Prostate gland (tissue), 2 donors: ENCODE measurements around the gene AP5B1. TPM values are rescaled to one million over a fixed set of nuclear protein-coding genes. Genes with fewer than 3 reads are reported as not detected.

Source experiments
- DNase-seq: peaks from one replicate; pipeline ENCODE4 v3.0.0-alpha.2; 2019; ENCODE audit warnings: low spot score
- H3K27ac ChIP-seq, 2 donors: fragments of 200-600 bp; sonication (generic); 2 replicates each; pipeline ENCODE4 v1.5.1; 2017 to 2019
- H3K27me3 ChIP-seq: fragments of 200-600 bp; sonication (generic); replicated peaks from 2 replicates; pipeline ENCODE4 v1.5.1; 2019; ENCODE audit not compliant: insufficient read depth
- H3K36me3 ChIP-seq, 2 donors: fragments of 200-600 bp; sonication (generic); 1 replicate in 1 of 2; 2 replicates in 1 of 2; pipeline versions ENCODE4 v1.5.1 to v1.8.1; 2017 to 2019
- H3K4me1 ChIP-seq: fragments of 200-600 bp; sonication (generic); replicated peaks from 2 replicates; pipeline ENCODE4 v1.5.1; 2019
- H3K4me3 ChIP-seq, 2 donors: fragments of 200-600 bp; sonication (generic); 2 replicates each; pipeline ENCODE4 v1.5.1; 2017 to 2019
- H3K9me3 ChIP-seq: fragments of 200-600 bp; sonication (generic); 2 replicates; pipeline ENCODE4 v1.5.1; 2017
- CTCF ChIP-seq, 4 experiments: fragments of 200-600 bp in 2 of 4; fragments of 450-650 bp in 2 of 4; sonication (generic) in 2 of 4; IDR thresholded peaks; 1 replicate in 3 of 4; 2 replicates in 1 of 4; pipeline ENCODE4 v1.5.1; 2016 to 2019; ENCODE audit warnings: antibody characterized with exemption in 4 of 4, mild to moderate bottlenecking in 2 of 4, moderate library complexity in 2 of 4
- POLR2A ChIP-seq: fragments of 450-650 bp; IDR thresholded peaks from one replicate; pipeline ENCODE4 v1.6.1; 2016; ENCODE audit warnings: antibody characterized with exemption, mild to moderate bottlenecking
- POLR2AphosphoS5 ChIP-seq: sonication (generic); formaldehyde crosslinking; IDR thresholded peaks from one replicate; pipeline ENCODE4 v1.6.1; 2017; ENCODE audit warnings: antibody characterized with exemption
- WGBS: methylation state at CpG from one replicate; pipeline ENCODE4 v1.1.5; 2018; 5-methylcytosine and 5-hydroxymethylcytosine counted together
- intact Hi-C: fragments of 100-400 bp; cut with DNase I; formaldehyde crosslinking; loops from one replicate; pipeline ENCODE4 v1.14.2; 2022
- total RNA-seq, 2 donors: library from RNA; depleted of rRNA; stranded (reverse); fragments of >200 nt; gene quantifications; one replicate each; pipeline ENCODE4 v1.1.0, GENCODE V29; 2016

The AP5B1 gene
- total RNA-seq, 2 donors from 2014 or later = 15.4 to 18.8 TPM

DNA sequence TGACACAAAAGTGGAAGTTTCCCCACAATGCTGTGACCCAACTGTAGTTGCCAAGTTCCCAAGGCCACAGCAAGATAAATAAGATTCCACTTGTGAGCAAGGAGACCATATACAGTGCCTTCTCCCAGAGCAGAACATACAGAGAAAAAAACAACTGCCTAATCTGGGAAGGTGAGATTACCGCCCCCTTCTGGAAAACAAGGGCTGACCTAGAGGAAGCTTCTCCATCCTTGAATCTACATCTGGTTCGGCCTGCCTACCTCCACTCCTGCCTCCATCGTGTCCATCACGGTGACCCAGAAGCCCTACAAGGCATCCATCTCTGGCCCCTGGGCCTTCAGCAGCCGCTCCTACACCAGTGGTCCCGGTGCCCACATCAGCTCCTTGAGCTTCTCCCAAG is 54.1 kb downstream of the AP5B1 start:
- intact Hi-C loops = no loop called here
- no peak for DNase-seq

More for the DNA sequence above, 54.1 kb downstream of the AP5B1 start:
- 83% methylated on average over 6 of the region's 6 CpGs for WGBS
- no peaks in the 10 kb centered on the region for H3K4me1 ChIP-seq
- H3K4me3 ChIP-seq = no peak overlapping the region
- no peak overlapping the region for H3K27ac ChIP-seq
- H3K36me3 ChIP-seq = no peaks in the 10 kb centered on the region
- no peaks in the 10 kb centered on the region for H3K9me3 ChIP-seq
- H3K27me3 ChIP-seq = no peaks in the 10 kb centered on the region
- no peak for TF ChIP-seq POLR2A
- TF ChIP-seq POLR2AphosphoS5 = no peak
- no peak for TF ChIP-seq CTCF (IDR thresholded peaks at IDR 0.05)

Other genes with a start within 250 kb of the AP5B1 start
- 100 to 1,000 TPM; 220 to 234 TPM for gene LTBP3, start 222.6 kb downstream of the AP5B1 start, total RNA-seq
- 10 to 100 TPM; 72.8 to 98.1 TPM for gene ZNRD2, start 210.5 kb downstream of the AP5B1 start, total RNA-seq
- gene FAM89B, start 208.4 kb downstream of the AP5B1 start, total RNA-seq = 10 to 100 TPM; 68.6 to 92.6 TPM
- gene EHBP1L1, start 204.9 kb downstream of the AP5B1 start, total RNA-seq = 10 to 100 TPM; 68.2 to 98.7 TPM
- under 1 TPM in 1 of 2 donors, not detected in 1; 0.74 TPM for gene KCNK7, start 185.2 kb downstream of the AP5B1 start, total RNA-seq
- gene MAP3K11, start 166.8 kb downstream of the AP5B1 start, total RNA-seq = 10 to 100 TPM; 42.7 to 67.9 TPM
- gene PCNX3, start 165.2 kb downstream of the AP5B1 start, total RNA-seq = 10 to 100 TPM; 32.0 to 67.9 TPM
- 10 to 100 TPM; 38.2 to 45.2 TPM for gene SIPA1, start 142.9 kb downstream of the AP5B1 start, total RNA-seq
- gene RELA, start 118.1 kb downstream of the AP5B1 start, total RNA-seq = 10 to 100 TPM; 51.8 to 98.4 TPM
- 100 to 1,000 TPM in 1 of 2 donors, 10 to 100 TPM in 1; 74.8 to 107 TPM for gene KAT5, start 68.7 kb downstream of the AP5B1 start, total RNA-seq
- 100 to 1,000 TPM in 1 of 2 donors, 10 to 100 TPM in 1; 78.0 to 166 TPM for gene RNASEH2C, start 60.2 kb downstream of the AP5B1 start, total RNA-seq
- 1 to 10 TPM; 2.7 to 8.5 TPM for gene OVOL1, start 6.1 kb upstream of the AP5B1 start, total RNA-seq
- gene SNX32, start 53.0 kb upstream of the AP5B1 start, total RNA-seq = under 1 TPM in 1 of 2 donors, not detected in 1; 0.91 TPM
- 100 to 1,000 TPM; 654 to 731 TPM for gene CFL1, start 77.2 kb upstream of the AP5B1 start, total RNA-seq
- 10 to 100 TPM; 64.3 to 68.6 TPM for gene MUS81, start 79.5 kb upstream of the AP5B1 start, total RNA-seq
- gene EFEMP2, start 91.8 kb upstream of the AP5B1 start, total RNA-seq = 10 to 100 TPM; 40.0 to 84.5 TPM
- gene CTSW, start 98.9 kb upstream of the AP5B1 start, total RNA-seq = 1 to 10 TPM; 1.3 to 1.8 TPM
- gene FIBP, start 107.5 kb upstream of the AP5B1 start, total RNA-seq = 100 to 1,000 TPM in 1 of 2 donors, 10 to 100 TPM in 1; 87.7 to 151 TPM
- gene CCDC85B, start 109.7 kb upstream of the AP5B1 start, total RNA-seq = 10 to 100 TPM; 40.4 to 55.0 TPM
- 1 to 10 TPM; 2.6 to 3.4 TPM for gene FOSL1, start 119.4 kb upstream of the AP5B1 start, total RNA-seq
- 10 to 100 TPM; 30.1 to 54.6 TPM for gene C11orf68, start 138.1 kb upstream of the AP5B1 start, total RNA-seq
- 100 to 1,000 TPM; 101 to 127 TPM for gene DRAP1, start 138.4 kb upstream of the AP5B1 start, total RNA-seq
- under 1 TPM in 1 of 2 donors, not detected in 1; 0.68 TPM for gene TSGA10IP, start 164.5 kb upstream of the AP5B1 start, total RNA-seq
- gene SART1, start 180.8 kb upstream of the AP5B1 start, total RNA-seq = 10 to 100 TPM; 36.7 to 76.6 TPM
- gene EIF1AD, start 221.2 kb upstream of the AP5B1 start, total RNA-seq = 10 to 100 TPM; 33.6 to 37.3 TPM
- 10 to 100 TPM; 59.4 to 78.8 TPM for gene BANF1, start 221.5 kb upstream of the AP5B1 start, total RNA-seq
- 1 to 10 TPM in 1 of 2 donors, under 1 TPM in 1; 0.36 to 6.5 TPM for gene CST6, start 231.0 kb upstream of the AP5B1 start, total RNA-seq
- gene CATSPER1, start 245.5 kb upstream of the AP5B1 start, total RNA-seq = under 1 TPM in 1 of 2 donors, not detected in 1; 0.85 TPM